GM12891 (cell line): ENCODE data around the gene GTPBP1.

ENCODE experiments used
- DNase-seq: peaks from one replicate; pipeline ENCODE4 v3.0.0; 2011; ENCODE audit warnings: low spot score; ENCODE audit not compliant: insufficient read length
- FAIRE-seq: peaks from 2 replicates; lab custom pipeline; 2011; peaks lifted over from hg19 to GRCh38; lab: Jason Lieb, UNC
- PAX5 ChIP-seq: IDR thresholded peaks from 2 replicates; pipeline ENCODE4 v1.6.1; 2011; ENCODE audit warnings: low read length, moderate library complexity, mild to moderate bottlenecking; ENCODE audit not compliant: insufficient read depth, severe bottlenecking
- POLR2A ChIP-seq: IDR thresholded peaks from 2 replicates; pipeline ENCODE4 v1.6.1; 2011; ENCODE audit warnings: low read depth, low read length, control low read depth
- POLR2AphosphoS5 ChIP-seq: IDR thresholded peaks from 2 replicates; pipeline ENCODE4 v1.6.1; 2011; ENCODE audit warnings: low read depth, low read length, control low read depth
- POU2F2 ChIP-seq: IDR thresholded peaks from 2 replicates; pipeline ENCODE4 v1.6.1; 2011; ENCODE audit warnings: low read depth, mild to moderate bottlenecking, control low read depth, low read length, moderate library complexity
- SPI1 ChIP-seq: IDR thresholded peaks from 2 replicates; pipeline ENCODE4 v1.6.1; 2011; ENCODE audit warnings: low read depth, low read length, control low read depth
- TAF1 ChIP-seq: IDR thresholded peaks from 2 replicates; pipeline ENCODE4 v1.6.1; 2011; ENCODE audit warnings: low read depth, low read length, control low read depth

The GTPBP1 gene

GRCh38 chr22:38782402-38783094, 76.8 kb downstream of the GTPBP1 start:
- no peak for TF ChIP-seq POU2F2
- no peak for TF ChIP-seq POLR2AphosphoS5
- no peak for TF ChIP-seq SPI1
- TF ChIP-seq PAX5 = no peak
- no peak for TF ChIP-seq POLR2A
- no peak for TF ChIP-seq TAF1
- FAIRE-seq = no peak
- DNase-seq = no peak
